HUES6 (cell line): ENCODE measurements around the gene EXT2.

Source experiments
- H3K27ac ChIP-seq: 2 replicates; pipeline ENCODE4 v1.7.0; 2013; ENCODE audit warnings: low read depth, mild to moderate bottlenecking, low read length, inconsistent platforms
- H3K27me3 ChIP-seq: 2 replicates; pipeline ENCODE4 v1.6.1; 2013; ENCODE audit warnings: low read length; ENCODE audit not compliant: control insufficient read depth, insufficient read depth
- H3K36me3 ChIP-seq: 2 replicates; pipeline ENCODE4 v1.6.1; 2013; ENCODE audit warnings: low read length; ENCODE audit not compliant: control insufficient read depth, insufficient read depth
- H3K4me1 ChIP-seq: 2 replicates; pipeline ENCODE4 v1.6.1; 2013; ENCODE audit warnings: low read length; ENCODE audit not compliant: control insufficient read depth, insufficient read depth
- H3K4me3 ChIP-seq: 2 replicates; pipeline ENCODE4 v1.5.1; 2013; ENCODE audit warnings: low read depth, low read length
- H3K9ac ChIP-seq: one replicate; pipeline ENCODE4 v1.6.1; 2013; ENCODE audit warnings: mild to moderate bottlenecking, low read length
- H3K9me3 ChIP-seq: 2 replicates; pipeline ENCODE4 v1.6.1; 2013; ENCODE audit warnings: low read depth, low read length; ENCODE audit not compliant: control insufficient read depth, insufficient read depth

The EXT2 gene

DNA sequence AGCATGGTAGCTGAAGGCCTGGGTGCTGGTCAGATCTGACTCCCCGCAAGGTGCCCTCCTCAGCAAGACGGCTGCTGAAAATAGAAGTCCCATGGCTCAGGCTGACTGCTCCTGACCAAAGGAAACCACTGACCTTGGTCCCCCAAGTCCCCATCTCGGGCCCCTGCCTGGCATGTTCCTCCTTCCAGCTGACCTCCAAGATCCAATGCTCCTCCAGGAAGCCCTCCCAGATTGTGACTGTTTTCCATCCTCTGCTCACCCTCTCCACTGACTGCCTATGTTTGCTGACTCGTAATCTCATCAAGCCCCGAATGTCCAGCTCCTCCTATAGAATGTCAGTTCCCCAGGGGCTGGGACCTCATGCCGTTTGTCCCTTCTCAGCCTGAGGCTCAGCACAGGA, 184.0 kb downstream of the EXT2 start:
- no peaks in the 10 kb centered on the region for H3K9me3 ChIP-seq
- no peak overlapping the region for H3K27ac ChIP-seq
- no peak overlapping the region for H3K4me3 ChIP-seq
- H3K9ac ChIP-seq = no peak overlapping the region
- H3K4me1 ChIP-seq = no peaks in the 10 kb centered on the region
- no peaks in the 10 kb centered on the region for H3K36me3 ChIP-seq
- H3K27me3 ChIP-seq = no peaks in the 10 kb centered on the region

GRCh38 chr11:44280257-44280656, 184.8 kb downstream of the EXT2 start:
- Histone ChIP-seq H3K9ac (no peak overlapping the region), H3K4me1 (no peaks in the 10 kb centered on the region), H3K36me3 (no peaks in the 10 kb centered on the region), H3K4me3 (no peak overlapping the region), H3K27me3 (no peaks in the 10 kb centered on the region), H3K9me3 (no peaks in the 10 kb centered on the region), H3K27ac (no peak overlapping the region)

- peaks cover 5% of the 10 kb centered on the region; the same call in 1 of the 2 replicates for H3K4me1 ChIP-seq
- H3K4me3 ChIP-seq = no peak overlapping the region
- no peak overlapping the region for H3K9ac ChIP-seq
- no peaks in the 10 kb centered on the region for H3K9me3 ChIP-seq
- H3K27ac ChIP-seq = no peak overlapping the region
- H3K36me3 ChIP-seq = no peaks in the 10 kb centered on the region
- H3K27me3 ChIP-seq = no peaks in the 10 kb centered on the region
Observed at GRCh38 chr11:44281151-44281550, 185.7 kb downstream of the EXT2 start.

DNA sequence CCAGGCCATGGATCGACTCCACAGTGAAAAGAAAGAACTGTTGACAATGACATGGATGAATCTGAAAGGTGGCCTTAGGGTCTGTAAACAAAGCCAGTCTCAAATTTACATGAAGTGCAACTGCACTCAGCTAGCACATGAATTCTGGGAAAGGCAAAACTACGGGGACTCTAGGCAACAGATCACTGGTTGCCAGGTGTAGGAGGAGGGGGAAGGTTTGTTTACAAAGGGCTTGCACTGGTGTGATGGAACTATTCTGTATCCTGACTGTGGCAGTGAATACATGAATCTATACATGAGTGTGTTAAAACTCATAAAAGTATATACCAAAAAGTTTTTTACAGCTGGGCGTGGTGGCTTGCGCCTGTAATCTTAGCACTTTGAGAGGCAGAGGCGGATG, 187.1 kb downstream of the EXT2 start:
- peaks cover 5% of the 10 kb centered on the region; the same call in 1 of the 2 replicates for H3K4me1 ChIP-seq
- no peak overlapping the region for H3K9ac ChIP-seq
- no peak overlapping the region for H3K27ac ChIP-seq
- no peak overlapping the region for H3K4me3 ChIP-seq
- H3K36me3 ChIP-seq = no peaks in the 10 kb centered on the region
- no peaks in the 10 kb centered on the region for H3K27me3 ChIP-seq
- no peaks in the 10 kb centered on the region for H3K9me3 ChIP-seq

- peaks cover 2% of the 10 kb centered on the region; the same call in 1 of the 2 replicates for H3K27me3 ChIP-seq
- H3K9ac ChIP-seq = no peak overlapping the region
- H3K9me3 ChIP-seq = no peaks in the 10 kb centered on the region
- H3K4me3 ChIP-seq = no peak overlapping the region
- H3K36me3 ChIP-seq = no peaks in the 10 kb centered on the region
- H3K4me1 ChIP-seq = peaks cover 5% of the 10 kb centered on the region; the same call in 1 of the 2 replicates
- no peak overlapping the region for H3K27ac ChIP-seq
Observed at GRCh38 chr11:44285756-44286155, 190.3 kb downstream of the EXT2 start.

DNA sequence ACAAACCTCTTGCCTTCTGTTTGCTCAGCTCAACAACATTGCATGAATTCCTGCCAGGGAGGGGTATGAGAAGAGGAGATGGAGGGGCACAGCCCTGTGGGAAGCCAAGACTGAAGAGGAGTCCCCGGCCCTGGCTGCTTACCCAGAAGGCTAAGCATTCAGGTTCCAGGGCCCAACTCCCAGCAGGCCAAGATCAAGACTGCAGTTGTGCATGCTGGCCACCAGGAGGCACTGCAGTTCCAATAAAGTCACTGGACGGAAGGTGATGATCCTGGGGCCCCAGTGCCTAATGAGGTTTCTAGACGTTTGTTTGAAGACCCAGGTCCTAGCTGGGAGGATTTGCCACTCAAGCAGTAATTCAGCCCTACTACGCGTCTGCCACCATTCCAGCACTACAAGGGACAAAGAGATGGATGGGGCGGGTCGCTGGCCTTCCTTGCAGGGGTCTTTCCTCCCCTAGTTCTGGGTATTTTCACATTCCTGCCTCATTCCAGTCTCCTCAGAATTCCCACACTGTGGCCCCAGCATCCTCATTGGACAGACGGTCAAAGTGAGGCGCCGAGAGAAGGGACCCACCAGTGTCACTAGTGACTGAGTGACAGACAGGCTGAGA, 190.9 kb downstream of the EXT2 start:
- Histone ChIP-seq H3K27me3 (peaks cover 3% of the 10 kb centered on the region; the same call in 1 of the 2 replicates), H3K36me3 (no peaks in the 10 kb centered on the region), H3K4me3 (no peak overlapping the region), H3K4me1 (peaks cover 5% of the 10 kb centered on the region; the same call in 1 of the 2 replicates), H3K9ac (no peak overlapping the region), H3K27ac (no peak overlapping the region), H3K9me3 (no peaks in the 10 kb centered on the region)

DNA sequence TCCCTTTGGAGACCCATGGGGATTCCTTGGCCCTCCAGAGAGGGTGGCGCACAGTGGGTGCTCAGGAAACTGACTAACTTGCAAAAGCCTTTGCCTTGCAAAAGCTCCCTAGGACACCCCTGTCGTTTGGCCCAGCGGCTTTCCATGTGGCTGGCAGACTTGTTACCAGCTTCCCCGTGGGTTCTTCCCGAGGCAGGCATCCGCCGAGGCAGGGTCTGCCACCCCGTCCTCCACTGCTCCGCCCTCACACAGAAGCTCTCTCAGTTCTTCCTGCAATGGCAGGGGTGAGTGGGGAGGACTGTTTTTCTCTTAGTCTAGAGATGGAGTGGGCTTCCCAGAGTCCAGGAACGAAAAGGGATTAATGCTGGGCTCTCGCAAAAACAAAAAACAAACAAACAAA, 191.4 kb downstream of the EXT2 start:
- Histone ChIP-seq H3K9me3 (no peaks in the 10 kb centered on the region), H3K9ac (no peak overlapping the region), H3K27ac (no peak overlapping the region), H3K36me3 (no peaks in the 10 kb centered on the region), H3K4me3 (no peak overlapping the region), H3K4me1 (peaks cover 5% of the 10 kb centered on the region; the same call in 1 of the 2 replicates), H3K27me3 (peaks cover 3% of the 10 kb centered on the region; the same call in 1 of the 2 replicates)

GRCh38 chr11:44288133-44288526, 192.7 kb downstream of the EXT2 start:
- Histone ChIP-seq H3K9ac (no peak overlapping the region), H3K27me3 (peaks cover 3% of the 10 kb centered on the region; the same call in 1 of the 2 replicates), H3K27ac (no peak overlapping the region), H3K9me3 (no peaks in the 10 kb centered on the region), H3K4me3 (no peak overlapping the region), H3K36me3 (no peaks in the 10 kb centered on the region), H3K4me1 (peaks cover 5% of the 10 kb centered on the region; the same call in 1 of the 2 replicates)

- Histone ChIP-seq H3K27ac (no peak overlapping the region), H3K36me3 (no peaks in the 10 kb centered on the region)
Observed at GRCh38 chr11:44290208-44290607, 194.7 kb downstream of the EXT2 start.

More at GRCh38 chr11:44290208-44290607, 194.7 kb downstream of the EXT2 start:
- Histone ChIP-seq H3K9me3 (no peaks in the 10 kb centered on the region), H3K9ac (no peak overlapping the region), H3K27me3 (peaks cover 5% of the 10 kb centered on the region; the same call in 1 of the 2 replicates), H3K4me1 (peaks cover 5% of the 10 kb centered on the region; the same call in 1 of the 2 replicates), H3K4me3 (no peak overlapping the region)
